GM12878 (cell line): ENCODE results near the gene SORCS1. TPM values are rescaled to one million over a fixed set of nuclear protein-coding genes. Genes with fewer than 3 reads are reported as not detected.

ENCODE experiments used
- ATAC-seq: fragments of 200-7000 bp; cut with Tn5 transposase; 3 replicates; pipeline ENCODE4 v1.9.1; 2020; ENCODE audit warnings: mild to moderate bottlenecking, moderate library complexity
- BruUV-seq: library from RNA; stranded (reverse); fragments of 400-500 nt; replicated peaks from 2 replicates; lab custom pipeline; 2021; lab: Mats Ljungman, UMichigan
- CTCF ChIA-PET: fragments of 300-600 bp; sonication (Branson Sonifier 250); formaldehyde crosslinking; extraction: SDS; loops from one replicate; lab custom pipeline; 2021; ENCODE audit warnings: inconsistent platforms; lab: Yijun Ruan, JAX
- POLR2A ChIA-PET: fragments of 350-600 bp; formaldehyde crosslinking; extraction: SDS; loops from one replicate; lab custom pipeline; 2021; ENCODE audit warnings: inconsistent platforms; lab: Charles Lee
- RAD21 ChIA-PET: fragments of 300-600 bp; sonication (Branson Sonifier 250); formaldehyde crosslinking; loops from one replicate; lab custom pipeline; 2023; ENCODE audit warnings: antibody characterized with exemption; ENCODE audit not compliant: unreplicated experiment; lab: Charles Lee
- SMC1A ChIA-PET: fragments of 300-600 bp; sonication (Branson Sonifier 250); formaldehyde crosslinking; loops from one replicate; lab custom pipeline; 2023; ENCODE audit not compliant: unreplicated experiment, uncharacterized antibody; lab: Charles Lee
- DNase-seq: peaks from one replicate; pipeline ENCODE4 v3.0.0-alpha.2; 2011; ENCODE audit warnings: low read depth, low spot score
- FAIRE-seq: peaks from 3 replicates; lab custom pipeline; 2011; peaks lifted over from hg19 to GRCh38; lab: Jason Lieb, UNC
- H2AFZ ChIP-seq: 2 replicates; pipeline ENCODE4 v1.6.0; 2011; ENCODE audit warnings: low read depth, low read length, control low read depth; ENCODE audit not compliant: control insufficient read depth
- H3K27ac ChIP-seq: 2 replicates; pipeline ENCODE4 v1.5.1; 2011; ENCODE audit warnings: control low read depth; ENCODE audit not compliant: control insufficient read depth, insufficient read depth
- H3K27me3 ChIP-seq, 2 experiments: replicated peaks in 1 of 2; 2 replicates each; pipeline versions ENCODE4 v1.6.0 to v1.6.1; 2011; ENCODE audit warnings: low read length in 1 of 2; ENCODE audit not compliant: control insufficient read depth in 2 of 2, insufficient read depth in 2 of 2
- H3K36me3 ChIP-seq, 2 experiments: 2 replicates each; pipeline ENCODE4 v1.5.1; 2011; ENCODE audit warnings: low read length in 1 of 2; ENCODE audit not compliant: control insufficient read depth in 2 of 2, insufficient read depth in 2 of 2
- H3K4me1 ChIP-seq: 2 replicates; pipeline ENCODE4 v1.6.1; 2011; ENCODE audit warnings: mild to moderate bottlenecking, low read length, moderate library complexity, mixed read lengths; ENCODE audit not compliant: control insufficient read depth, insufficient read depth
- H3K4me2 ChIP-seq: 2 replicates; pipeline ENCODE4 v1.6.0; 2011; ENCODE audit warnings: control low read depth; ENCODE audit not compliant: control insufficient read depth, insufficient read depth
- H3K4me3 ChIP-seq: fragments of 200-600 bp; sonication (generic); 2 replicates; pipeline ENCODE4 v1.5.1; 2016
- H3K79me2 ChIP-seq: 2 replicates; pipeline ENCODE4 v1.6.0; 2011; ENCODE audit warnings: low read length; ENCODE audit not compliant: control insufficient read depth, insufficient read depth
- H3K9ac ChIP-seq: 2 replicates; pipeline ENCODE4 v1.8.0; 2011; ENCODE audit warnings: low read length, control low read depth, mixed read lengths; ENCODE audit not compliant: control insufficient read depth, insufficient read depth
- H3K9me3 ChIP-seq: replicated peaks from 3 replicates; pipeline ENCODE4 v1.5.1; 2011; ENCODE audit warnings: mild to moderate bottlenecking, low read length; ENCODE audit not compliant: control insufficient read depth, insufficient read depth
- H4K20me1 ChIP-seq: 2 replicates; pipeline ENCODE4 v1.6.0; 2011; ENCODE audit not compliant: control insufficient read depth, insufficient read depth
- BCL11A ChIP-seq: IDR thresholded peaks from 2 replicates; pipeline ENCODE4 v1.6.1; 2011; ENCODE audit warnings: low read depth, low read length
- CHD2 ChIP-seq: IDR thresholded peaks from 2 replicates; pipeline ENCODE4 v1.6.1; 2011; ENCODE audit warnings: low read depth, low read length, improper control_type of control experiment, borderline replicate concordance
- CHD4 ChIP-seq: fragments of 200-600 bp; sonication (generic); IDR thresholded peaks from 2 replicates; pipeline ENCODE4 v1.6.1; 2016; ENCODE audit warnings: mild to moderate bottlenecking
- GABPA ChIP-seq: IDR thresholded peaks from 2 replicates; pipeline ENCODE4 v1.6.1; 2014; ENCODE audit warnings: antibody characterized with exemption, low read depth, mild to moderate bottlenecking, inconsistent platforms
- JUNB ChIP-seq: IDR thresholded peaks from 2 replicates; pipeline ENCODE4 v1.6.1; 2016; ENCODE audit warnings: antibody characterized with exemption, mild to moderate bottlenecking
- LARP7 ChIP-seq: fragments of 450-650 bp; IDR thresholded peaks from 2 replicates; pipeline ENCODE4 v1.6.1; 2017; ENCODE audit warnings: mild to moderate bottlenecking
- MEF2A ChIP-seq: IDR thresholded peaks from 2 replicates; pipeline ENCODE4 v1.6.1; 2011; ENCODE audit warnings: low read depth, mild to moderate bottlenecking, low read length, moderate library complexity; ENCODE audit not compliant: insufficient read depth
- MYC ChIP-seq: IDR thresholded peaks from 2 replicates; pipeline ENCODE4 v1.6.1; 2011; ENCODE audit warnings: mild to moderate bottlenecking, low read length, moderate library complexity, inconsistent platforms; ENCODE audit not compliant: insufficient read depth, insufficient replicate concordance, insufficient read length, severe bottlenecking
- NBN ChIP-seq: fragments of 450-650 bp; IDR thresholded peaks from 2 replicates; pipeline ENCODE4 v1.6.1; 2016
- NFIC ChIP-seq: IDR thresholded peaks from 2 replicates; pipeline ENCODE4 v1.6.1; 2012; ENCODE audit warnings: low read depth, mild to moderate bottlenecking, inconsistent platforms, low read length, moderate library complexity
- NR2C1 ChIP-seq: fragments of 450-650 bp; IDR thresholded peaks from 2 replicates; pipeline ENCODE4 v1.6.1; 2017; ENCODE audit warnings: antibody characterized with exemption, mild to moderate bottlenecking, moderate library complexity
- POLR2A ChIP-seq: IDR thresholded peaks from 2 replicates; pipeline ENCODE4 v1.6.1; 2011; ENCODE audit warnings: low read depth, mild to moderate bottlenecking, low read length
- POU2F2 ChIP-seq: IDR thresholded peaks from 3 replicates; pipeline ENCODE4 v1.6.1; 2011; ENCODE audit warnings: low read depth, mild to moderate bottlenecking, low read length, borderline replicate concordance
- SMAD5 ChIP-seq: IDR thresholded peaks from 2 replicates; pipeline ENCODE4 v1.6.1; 2016; ENCODE audit warnings: antibody characterized with exemption, low read depth
- TCF7 ChIP-seq: IDR thresholded peaks from 2 replicates; pipeline ENCODE4 v1.6.1; 2014; ENCODE audit warnings: antibody characterized with exemption, borderline replicate concordance
- WRNIP1 ChIP-seq: IDR thresholded peaks from 2 replicates; pipeline ENCODE4 v1.6.1; 2011; ENCODE audit warnings: low read depth, low read length, improper control_type of control experiment, borderline replicate concordance
- ZBTB4 ChIP-seq: fragments of 450-650 bp; formaldehyde crosslinking; IDR thresholded peaks from 2 replicates; pipeline ENCODE4 v1.4.0; 2022; ENCODE audit warnings: mild to moderate bottlenecking, moderate library complexity
- ZNF217 ChIP-seq: fragments of 450-650 bp; IDR thresholded peaks from 2 replicates; pipeline ENCODE4 v1.6.1; 2017; ENCODE audit warnings: antibody characterized with exemption, mild to moderate bottlenecking
- ZNF24 ChIP-seq: fragments of 450-650 bp; IDR thresholded peaks from 2 replicates; pipeline ENCODE4 v1.6.1; 2017; ENCODE audit warnings: antibody characterized with exemption, mild to moderate bottlenecking
- ZZZ3 ChIP-seq: IDR thresholded peaks from 2 replicates; pipeline ENCODE4 v1.6.1; 2011; ENCODE audit warnings: low read depth; ENCODE audit not compliant: control insufficient read depth, insufficient read length
- WGBS: methylation state at CpG from one replicate; pipeline ENCODE4 v1.1.6; 2016; ENCODE audit warnings: low lambda C conversion rate; ENCODE audit not compliant: insufficient replicate concordance, insufficient coverage; ENCODE audit errors: missing lambda C conversion rate; 5-methylcytosine and 5-hydroxymethylcytosine counted together
- in situ Hi-C: fragments of 300-500 bp; cut with MboI; formaldehyde crosslinking; loops from 9 replicates; pipeline ENCODE4 v1.14.3; 2018; ENCODE audit warnings: mixed read lengths
- intact Hi-C: fragments of 100-400 bp; cut with micrococcal nuclease; formaldehyde crosslinking; loops from one replicate; pipeline ENCODE4 v1.14.2; 2022; ENCODE audit not compliant: unreplicated experiment
- polyA plus RNA-seq, 11 experiments: library from polyadenylated mRNA; depleted of rRNA in 4 of 11; unstranded in 6 of 11; stranded (reverse) in 5 of 11; fragments of >200 nt; fragmentation: Nextera tagmentation in 4 of 11; fragmentation: Illumina TruSeq in 1 of 11; extraction: Ambion mirVana in 4 of 11; extraction: Trizol in 1 of 11; gene quantifications; 1 replicate in 1 of 11; 2 replicates in 10 of 11; pipeline versions ENCODE4 v1.2.1 to v1.2.3, GENCODE V29; 2011 to 2016; ENCODE audit warnings: inconsistent platforms in 2 of 11, missing spikeins in 2 of 11, low read depth in 1 of 11
- total RNA-seq, 4 experiments: library from RNA; depleted of rRNA in 3 of 4; stranded (reverse); fragments of >200 nt in 3 of 4; fragmentation: Illumina TruSeq in 1 of 4; extraction: Trizol in 1 of 4; gene quantifications; 2 replicates each; pipeline versions ENCODE4 v1.2.1 to v1.2.3, GENCODE V29; 2013 to 2021
- TF ChIP-seq, protein P1 (sequence below): fragments of 450-650 bp; IDR thresholded peaks from 2 replicates; pipeline ENCODE4 v1.6.1; 2017; ENCODE audit warnings: low read depth, mild to moderate bottlenecking, moderate library complexity

The SORCS1 gene
- total and polyA plus RNA-seq, 10 of the 15 experiments (the other 5 are each of a cell fraction or from before 2014, with no cell fraction given): 0.02 to 9.6 (median 0.06) TPM; not detected in 3

DNA sequence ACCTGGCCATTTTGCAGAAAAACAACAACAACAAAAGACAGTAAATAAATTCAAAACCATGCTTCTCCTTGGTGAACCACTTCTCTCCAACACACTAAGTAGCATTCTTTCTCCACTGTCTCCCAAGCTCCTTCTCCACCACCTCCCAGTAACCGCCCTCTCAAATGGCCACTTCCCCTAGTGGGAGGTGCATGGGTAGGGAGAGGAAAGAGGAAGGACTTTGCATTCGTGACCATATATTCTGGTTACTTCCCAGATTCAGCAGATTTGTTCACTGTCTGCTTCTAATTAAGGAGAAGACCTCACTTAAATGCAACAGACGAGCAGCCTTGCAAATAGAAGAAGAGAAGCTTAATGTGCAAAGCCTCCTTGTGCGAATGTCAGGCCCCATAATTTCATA is 166.8 kb downstream of the SORCS1 start (continued):
- TF ChIP-seq ZBTB4 (CRISPR knock-in tag): no peak
- no peak for TF ChIP-seq WRNIP1
- TF ChIP-seq POU2F2: no peak
- TF ChIP-seq MYC: no peak
- no peak for TF ChIP-seq GABPA
- no peak for TF ChIP-seq ZNF24
- no peak for TF ChIP-seq NR2C1
- no peak for TF ChIP-seq TCF7
- TF ChIP-seq POLR2A: no peak

DNA sequence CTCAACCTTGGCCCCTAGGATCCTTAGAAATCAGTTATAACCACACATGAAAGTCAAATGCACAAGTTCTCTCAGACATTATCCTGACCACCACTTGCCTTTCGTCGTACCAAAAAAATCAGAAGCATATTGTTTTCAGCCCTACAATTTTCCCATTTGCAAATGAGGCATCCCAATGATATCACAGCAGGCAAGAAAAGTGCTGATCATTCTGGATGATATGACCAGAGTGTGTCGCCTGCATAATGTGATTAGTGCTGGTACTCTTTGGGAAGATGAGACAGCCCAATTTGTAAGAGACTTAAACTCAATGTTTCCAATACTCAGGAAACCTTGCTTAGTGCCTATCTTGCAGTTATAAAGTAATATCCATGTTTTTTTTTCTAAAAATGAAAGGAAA is 168.0 kb downstream of the SORCS1 start:
- in situ Hi-C loops: no loop called here
- no peak for ATAC-seq
- BruUV-seq: no TSS peak
- no peaks in the 10 kb centered on the region for H4K20me1 ChIP-seq
- no peak for DNase-seq
- H3K4me2 ChIP-seq: no peak overlapping the region
- H3K36me3 ChIP-seq: no peaks in the 10 kb centered on the region
- SMC1A ChIA-PET: interaction anchor here (0.7 to 1.9 kb wide), 2 partner anchors 10 to 16 kb away, joined by 3 to 5 read pairs; no protein-coding TSS in a partner anchor
- H3K9me3 ChIP-seq: no peaks in the 10 kb centered on the region
- no peak overlapping the region for H3K27ac ChIP-seq
- TF ChIP-seq NBN (no peak), CHD2 (no peak), SMAD5 (no peak), ZNF217 (no peak), MEF2A (no peak), CHD4 (no peak), JUNB (no peak), ZZZ3 (no peak), NFIC (no peak), LARP7 (no peak), BCL11A (no peak)
- TF ChIP-seq, protein P1, sequence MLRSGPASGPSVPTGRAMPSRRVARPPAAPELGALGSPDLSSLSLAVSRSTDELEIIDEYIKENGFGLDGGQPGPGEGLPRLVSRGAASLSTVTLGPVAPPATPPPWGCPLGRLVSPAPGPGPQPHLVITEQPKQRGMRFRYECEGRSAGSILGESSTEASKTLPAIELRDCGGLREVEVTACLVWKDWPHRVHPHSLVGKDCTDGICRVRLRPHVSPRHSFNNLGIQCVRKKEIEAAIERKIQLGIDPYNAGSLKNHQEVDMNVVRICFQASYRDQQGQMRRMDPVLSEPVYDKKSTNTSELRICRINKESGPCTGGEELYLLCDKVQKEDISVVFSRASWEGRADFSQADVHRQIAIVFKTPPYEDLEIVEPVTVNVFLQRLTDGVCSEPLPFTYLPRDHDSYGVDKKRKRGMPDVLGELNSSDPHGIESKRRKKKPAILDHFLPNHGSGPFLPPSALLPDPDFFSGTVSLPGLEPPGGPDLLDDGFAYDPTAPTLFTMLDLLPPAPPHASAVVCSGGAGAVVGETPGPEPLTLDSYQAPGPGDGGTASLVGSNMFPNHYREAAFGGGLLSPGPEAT: no peak
- TF ChIP-seq, all 136 proteins: peak for 0
- H2AFZ ChIP-seq: no peak overlapping the region
- ChIA-PET CTCF (interaction anchor here (0.7 to 2.2 kb wide), 3 partner anchors 10 to 16 kb away, joined by 3 to 4 read pairs (median 3); no protein-coding TSS in a partner anchor), POLR2A (interaction anchor here (0.7 kb wide), 1 partner anchor 370 kb away, joined by 6 read pairs; no protein-coding TSS in a partner anchor), RAD21 (no interaction called here)
- H3K27me3 ChIP-seq: no peaks in the 10 kb centered on the region
- H3K9ac ChIP-seq: no peak overlapping the region
- no peak overlapping the region for H3K4me3 ChIP-seq
- no peaks in the 10 kb centered on the region for H3K79me2 ChIP-seq
- WGBS: 54% methylated on average over 3 of the region's 3 CpGs
- intact Hi-C loops: no loop called here
- no peak for FAIRE-seq
- no peaks in the 10 kb centered on the region for H3K4me1 ChIP-seq
